Effector memory CD4-positive, alpha-beta T cell (primary cell): Measurements from ENCODE around the gene CDADC1.

Experiments
- DNase-seq, 3 donors: peaks; one replicate each; pipeline ENCODE4 v3.0.0-alpha.2; 2020
- H3K27ac ChIP-seq: 2 replicates; pipeline ENCODE4 v1.7.0; 2013; ENCODE audit warnings: mild to moderate bottlenecking, low read length, moderate library complexity; ENCODE audit not compliant: insufficient read depth, poor library complexity, severe bottlenecking
- H3K27me3 ChIP-seq: replicated peaks from 2 replicates; pipeline ENCODE4 v1.7.0; 2013; ENCODE audit warnings: mild to moderate bottlenecking, low read length; ENCODE audit not compliant: insufficient read depth, control insufficient read depth, poor library complexity, severe bottlenecking
- H3K36me3 ChIP-seq: 2 replicates; pipeline ENCODE4 v1.7.0; 2013; ENCODE audit warnings: mild to moderate bottlenecking, low read length, moderate library complexity; ENCODE audit not compliant: control insufficient read depth, insufficient read depth
- H3K4me1 ChIP-seq: 2 replicates; pipeline ENCODE4 v1.7.0; 2013; ENCODE audit warnings: low read length, mild to moderate bottlenecking; ENCODE audit not compliant: control insufficient read depth, insufficient read depth, poor library complexity, severe bottlenecking
- H3K4me3 ChIP-seq: 2 replicates; pipeline ENCODE4 v1.7.0; 2013; ENCODE audit warnings: low read length, low read depth, mild to moderate bottlenecking; ENCODE audit not compliant: insufficient read depth, poor library complexity, severe bottlenecking
- H3K9me3 ChIP-seq: 2 replicates; pipeline ENCODE4 v1.7.0; 2013; ENCODE audit warnings: mild to moderate bottlenecking, low read length, moderate library complexity; ENCODE audit not compliant: control insufficient read depth

The CDADC1 gene

GRCh38 chr13:49256841-49257240 is 9.1 kb downstream of the CDADC1 start:
- H3K27ac ChIP-seq, result no peak overlapping the region
- no peak for DNase-seq

GRCh38 chr13:49258089-49258796 is 10.5 kb downstream of the CDADC1 start:
- H3K36me3 ChIP-seq, result peaks cover 17% of the 10 kb centered on the region
- H3K4me3 ChIP-seq, result peak overlapping the region; percentile 53

More at GRCh38 chr13:49256841-49257240, 9.1 kb downstream of the CDADC1 start:
- no peaks in the 10 kb centered on the region for H3K9me3 ChIP-seq
- no peak overlapping the region for H3K4me3 ChIP-seq
- peaks cover 17% of the 10 kb centered on the region for H3K36me3 ChIP-seq
- no peaks in the 10 kb centered on the region for H3K27me3 ChIP-seq
- peaks cover 10% of the 10 kb centered on the region for H3K4me1 ChIP-seq

GRCh38 chr13:49259586-49259985 is 11.9 kb downstream of the CDADC1 start:
- Histone ChIP-seq H3K27me3 (no peaks in the 10 kb centered on the region), H3K27ac (no peak overlapping the region), H3K4me1 (peaks cover 4% of the 10 kb centered on the region), H3K9me3 (no peaks in the 10 kb centered on the region), H3K4me3 (no peak overlapping the region), H3K36me3 (peaks cover 17% of the 10 kb centered on the region)
- no peak for DNase-seq

More at GRCh38 chr13:49258089-49258796, 10.5 kb downstream of the CDADC1 start:
- Histone ChIP-seq H3K27ac (peak overlapping the region; percentile 43), H3K27me3 (no peaks in the 10 kb centered on the region), H3K4me1 (peaks cover 10% of the 10 kb centered on the region), H3K9me3 (no peaks in the 10 kb centered on the region)
- no peak for DNase-seq

GRCh38 chr13:49262634-49263033 is 14.9 kb downstream of the CDADC1 start:
- peaks cover 23% of the 10 kb centered on the region for H3K36me3 ChIP-seq

GRCh38 chr13:49265822-49266221 is 18.1 kb downstream of the CDADC1 start:
- H3K4me1 ChIP-seq, result no peaks in the 10 kb centered on the region
- no peak overlapping the region for H3K27ac ChIP-seq
- no peak overlapping the region for H3K4me3 ChIP-seq
- H3K9me3 ChIP-seq, result no peaks in the 10 kb centered on the region
- H3K27me3 ChIP-seq, result no peaks in the 10 kb centered on the region
- DNase-seq, result no peak
- peaks cover 19% of the 10 kb centered on the region for H3K36me3 ChIP-seq

More at GRCh38 chr13:49262634-49263033, 14.9 kb downstream of the CDADC1 start:
- H3K4me3 ChIP-seq, result no peak overlapping the region
- no peak for DNase-seq
- no peaks in the 10 kb centered on the region for H3K9me3 ChIP-seq
- no peaks in the 10 kb centered on the region for H3K27me3 ChIP-seq
- H3K4me1 ChIP-seq, result peaks cover 4% of the 10 kb centered on the region
- H3K27ac ChIP-seq, result no peak overlapping the region

GRCh38 chr13:49271264-49271663 is 23.5 kb downstream of the CDADC1 start:
- Histone ChIP-seq H3K4me1 (no peaks in the 10 kb centered on the region), H3K27ac (no peak overlapping the region), H3K9me3 (no peaks in the 10 kb centered on the region), H3K36me3 (peaks cover 9% of the 10 kb centered on the region), H3K27me3 (no peaks in the 10 kb centered on the region), H3K4me3 (no peak overlapping the region)
- DNase-seq, result no peak

GRCh38 chr13:49272296-49272695 is 24.6 kb downstream of the CDADC1 start:
- Histone ChIP-seq H3K9me3 (no peaks in the 10 kb centered on the region), H3K27me3 (no peaks in the 10 kb centered on the region)

GRCh38 chr13:49278211-49278610 is 30.5 kb downstream of the CDADC1 start:
- Histone ChIP-seq H3K4me3 (no peak overlapping the region), H3K9me3 (no peaks in the 10 kb centered on the region), H3K27me3 (no peaks in the 10 kb centered on the region), H3K27ac (no peak overlapping the region), H3K36me3 (peaks cover 10% of the 10 kb centered on the region), H3K4me1 (no peaks in the 10 kb centered on the region)
- no peak for DNase-seq

More at GRCh38 chr13:49272296-49272695, 24.6 kb downstream of the CDADC1 start:
- Histone ChIP-seq H3K36me3 (peaks cover 6% of the 10 kb centered on the region), H3K4me1 (no peaks in the 10 kb centered on the region), H3K27ac (no peak overlapping the region), H3K4me3 (no peak overlapping the region)
- no peak for DNase-seq

GRCh38 chr13:49279112-49279511 is 31.4 kb downstream of the CDADC1 start:
- Histone ChIP-seq H3K27ac (no peak overlapping the region), H3K4me1 (no peaks in the 10 kb centered on the region), H3K9me3 (no peaks in the 10 kb centered on the region), H3K27me3 (no peaks in the 10 kb centered on the region), H3K36me3 (peaks cover 10% of the 10 kb centered on the region), H3K4me3 (no peak overlapping the region)
- no peak for DNase-seq

- no peak overlapping the region for H3K27ac ChIP-seq
- no peaks in the 10 kb centered on the region for H3K27me3 ChIP-seq
- no peaks in the 10 kb centered on the region for H3K4me1 ChIP-seq
- no peaks in the 10 kb centered on the region for H3K9me3 ChIP-seq
- H3K36me3 ChIP-seq, result peaks cover 10% of the 10 kb centered on the region
- DNase-seq, result no peak
- no peak overlapping the region for H3K4me3 ChIP-seq
Measured at GRCh38 chr13:49279885-49280284, 32.2 kb downstream of the CDADC1 start.
